AG09319 (cell line): ENCODE results near the gene GGTLC1.
"Not testable (repeated sequence)": the region's sequence is repeated elsewhere in the genome, so short reads cannot be mapped to it uniquely, and the experiment has no call there.

Experiments used
- DNase-seq: peaks from one replicate; pipeline ENCODE4 v3.0.0-alpha.2; 2010; ENCODE audit warnings: low read depth; ENCODE audit errors: extremely low read depth
- TF ChIP-seq, protein P1 (sequence below): IDR thresholded peaks from 2 replicates; pipeline ENCODE4 v1.5.1; 2011; ENCODE audit warnings: low read depth, mild to moderate bottlenecking, inconsistent platforms, low read length, moderate library complexity

Gene GGTLC1

DNA sequence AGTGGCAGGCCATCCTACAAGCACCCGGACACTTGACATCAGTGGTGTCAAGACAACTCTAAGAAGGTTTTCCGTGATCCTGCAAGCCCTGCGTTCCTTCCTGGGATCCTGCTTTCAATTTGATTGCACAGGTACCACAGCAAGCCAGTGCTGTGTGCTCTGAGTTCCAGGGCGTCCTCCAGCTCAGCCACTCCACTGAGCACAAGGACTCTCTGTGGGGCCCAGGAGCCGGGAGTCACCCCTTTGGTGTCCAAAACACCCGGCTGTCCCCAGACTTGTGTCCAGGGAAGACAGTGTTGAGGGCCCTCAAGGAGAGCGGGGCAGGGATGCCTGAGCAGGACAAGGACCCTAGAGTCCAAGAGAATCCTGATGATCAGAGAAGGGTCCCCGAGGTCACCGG is 387 bp upstream of the GGTLC1 start:
- DNase-seq = not testable (repeated sequence)

DNA sequence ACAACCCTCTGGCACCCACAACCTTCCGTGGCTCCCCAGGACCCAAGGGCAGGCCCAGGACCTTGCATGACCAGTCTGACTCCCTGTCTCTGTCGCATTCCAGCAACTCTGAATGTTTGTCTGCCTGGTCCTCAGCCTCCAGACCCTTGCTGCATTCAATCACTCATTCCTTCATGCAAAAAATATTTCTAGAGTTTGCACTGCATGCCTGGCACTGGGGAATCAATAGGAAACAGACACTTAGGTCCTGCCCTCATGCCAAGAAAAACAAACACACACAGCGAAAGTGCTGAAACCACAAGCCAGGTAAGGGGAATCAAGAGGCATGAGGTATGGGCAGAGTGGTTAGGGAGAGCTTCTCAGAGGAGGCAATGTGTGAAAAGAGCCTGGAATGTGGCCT is 1.9 kb downstream of the GGTLC1 start:
- not testable (repeated sequence) for DNase-seq

DNA sequence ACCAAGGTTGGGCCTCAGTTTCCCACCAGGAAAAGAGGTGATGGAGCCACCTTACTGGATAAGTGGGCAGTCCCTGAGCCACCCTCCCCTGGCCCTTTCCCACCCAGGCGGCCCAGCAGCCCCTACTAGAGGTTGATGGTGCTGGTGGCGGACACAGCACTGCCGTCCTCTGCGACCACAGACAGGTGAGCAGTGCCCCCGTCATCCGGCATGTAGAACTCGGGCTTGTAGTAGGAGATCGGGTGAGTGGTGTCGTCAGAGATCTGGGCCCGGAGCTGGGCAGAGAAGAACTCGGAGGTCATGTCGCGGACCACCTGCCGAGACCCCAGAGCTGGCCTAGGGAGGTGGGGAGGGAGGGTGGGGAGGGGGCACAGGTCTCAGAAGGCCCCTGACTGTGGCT is 2.3 kb downstream of the GGTLC1 start:
- DNase-seq = not testable (repeated sequence)

DNA sequence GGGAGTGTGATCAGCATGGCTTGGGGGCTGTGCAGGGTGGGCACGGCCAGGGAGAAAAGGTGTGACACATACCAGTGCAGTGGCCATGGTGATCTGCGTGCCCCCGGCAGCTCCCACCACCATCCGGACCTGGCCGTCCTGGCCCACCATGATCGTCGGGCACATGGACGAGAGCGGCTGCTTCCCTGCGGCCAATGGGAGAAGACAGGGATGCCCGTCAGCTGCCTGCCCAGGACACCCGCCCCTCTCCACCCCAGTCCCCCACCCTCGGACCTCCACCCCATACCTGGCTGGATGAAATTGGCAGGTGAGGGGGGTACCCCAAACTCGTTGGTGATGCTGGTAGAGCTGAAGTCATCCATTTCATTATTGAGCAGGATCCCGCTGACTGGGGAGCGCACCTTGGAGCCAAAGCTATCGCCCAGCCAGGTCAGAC is 2.8 kb downstream of the GGTLC1 start:
- not testable (repeated sequence) for DNase-seq

DNA sequence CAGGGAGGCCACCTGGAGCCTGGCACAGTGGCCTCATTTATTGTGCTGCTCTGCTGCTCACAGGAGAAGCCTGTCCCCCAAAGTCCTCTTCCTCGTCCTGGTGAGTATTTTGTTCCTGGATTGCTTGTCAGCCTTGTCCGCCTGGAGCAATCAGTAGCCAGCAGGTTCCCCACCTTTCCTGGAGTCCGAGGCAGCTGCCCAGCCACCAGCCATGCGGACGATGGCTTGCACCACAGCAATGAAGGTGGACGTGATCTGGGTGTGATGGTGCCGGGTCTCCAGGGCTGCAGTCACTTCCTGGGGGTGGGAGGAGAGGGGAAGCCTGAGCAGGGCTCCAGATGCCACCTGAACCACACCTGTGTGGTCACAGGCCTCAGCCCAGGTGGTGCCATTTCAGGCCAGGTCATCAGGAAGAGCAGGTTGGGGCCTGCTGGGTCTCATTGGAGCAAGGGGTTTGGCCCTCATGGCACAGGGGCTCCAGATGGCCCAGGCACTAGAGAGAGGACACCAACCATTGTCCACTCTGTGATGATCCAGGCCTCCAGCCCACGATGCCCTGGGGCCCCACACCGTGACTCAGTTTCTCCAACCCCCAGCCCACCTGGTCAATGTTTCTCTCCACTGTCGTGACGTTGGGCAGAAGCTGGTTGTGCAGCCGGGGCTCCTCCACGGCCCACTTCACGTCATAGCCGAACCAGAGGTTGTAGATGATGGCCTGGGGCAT is 3.4 kb downstream of the GGTLC1 start:
- DNase-seq = not testable (repeated sequence)

DNA sequence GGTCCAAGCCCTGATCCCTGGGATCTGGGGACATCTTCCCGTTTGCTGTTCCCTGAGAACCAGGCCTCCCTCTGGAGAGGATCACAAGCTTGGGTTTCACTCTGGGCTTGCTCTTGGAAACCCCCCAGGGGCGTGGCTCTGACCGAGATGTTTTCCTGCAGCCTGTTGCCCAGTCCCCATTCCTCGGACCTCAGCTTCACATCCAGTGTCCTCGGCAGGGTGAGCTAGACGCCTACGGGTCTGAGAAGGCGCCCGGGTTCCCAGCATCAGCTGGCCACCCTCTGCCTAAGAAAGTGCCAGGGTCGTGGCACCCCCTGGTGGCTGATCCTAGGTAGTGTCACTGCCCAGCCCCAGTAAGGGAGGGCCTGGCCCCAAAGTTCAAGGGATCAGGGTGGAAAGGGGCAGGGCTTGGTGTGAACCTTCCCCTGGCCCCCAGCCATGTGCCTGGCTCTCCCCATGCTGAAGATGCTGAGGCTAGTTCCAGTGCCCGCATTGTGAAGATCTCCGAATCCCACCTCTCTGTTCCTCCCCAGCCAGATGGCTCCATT is 4.0 kb downstream of the GGTLC1 start:
- DNase-seq = not testable (repeated sequence)

DNA sequence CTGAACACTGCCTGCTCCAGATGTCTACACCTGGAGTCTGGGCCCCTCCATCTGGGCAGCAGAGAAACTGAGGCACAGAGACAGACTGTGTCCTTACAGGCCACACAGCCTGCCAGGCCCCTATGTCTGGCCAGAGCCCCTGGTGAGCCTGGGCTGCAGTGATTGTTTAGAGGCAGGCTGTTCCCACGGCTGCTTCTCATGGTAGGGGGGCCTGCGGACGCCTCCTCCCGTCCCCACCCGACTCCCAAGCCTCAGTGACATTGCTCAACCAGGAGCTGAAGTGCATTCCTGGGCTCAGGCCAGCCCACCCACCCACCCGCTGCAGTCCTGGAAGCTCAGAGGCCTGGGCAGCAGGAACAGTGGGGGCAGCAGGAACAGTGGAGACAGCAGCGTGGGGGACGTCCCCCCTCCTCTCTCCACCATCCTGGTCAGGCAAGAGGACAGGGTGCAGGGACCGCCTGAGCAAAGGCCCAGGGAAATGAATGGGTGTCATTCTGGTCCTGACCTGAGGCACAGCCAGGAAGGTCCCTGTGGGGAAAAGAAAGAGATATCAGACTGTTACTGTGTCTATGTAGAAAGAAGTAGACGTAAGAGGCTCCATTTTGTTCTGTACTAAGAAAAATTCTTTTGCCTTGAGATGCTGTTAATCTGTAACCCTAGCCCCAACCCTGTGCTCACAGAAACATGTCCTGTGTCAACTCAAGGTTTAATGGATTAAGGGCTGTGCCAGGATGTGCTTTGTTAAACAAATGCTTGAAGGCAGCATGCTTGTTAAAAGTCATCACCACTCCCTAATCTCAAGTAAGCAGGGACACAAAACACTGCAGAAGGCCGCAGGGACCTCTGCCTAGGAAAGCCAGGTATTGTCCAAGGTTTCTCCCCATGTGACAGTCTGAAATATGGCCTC is 6.2 kb downstream of the GGTLC1 start:
- not testable (repeated sequence) for DNase-seq

DNA sequence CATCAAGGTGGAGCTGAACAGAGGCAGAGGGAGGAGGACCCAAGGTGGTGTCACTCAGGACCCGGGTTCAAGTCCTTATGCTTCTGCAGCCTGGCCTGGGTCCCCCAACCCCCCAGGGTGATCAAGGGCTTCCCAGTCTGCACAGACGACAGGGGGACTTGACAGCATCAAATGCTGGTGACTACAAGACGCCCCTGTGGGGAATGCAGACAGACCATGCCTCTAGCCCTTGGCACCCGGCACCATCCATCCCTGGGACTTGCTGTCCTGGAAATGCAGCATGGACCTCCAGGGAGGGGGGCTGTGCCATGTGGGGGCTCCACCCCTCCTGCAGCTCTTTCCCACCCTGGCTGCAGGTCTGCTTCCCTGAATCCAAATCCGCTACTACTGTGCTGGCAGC is 7.1 kb downstream of the GGTLC1 start:
- not testable (repeated sequence) for DNase-seq

DNA sequence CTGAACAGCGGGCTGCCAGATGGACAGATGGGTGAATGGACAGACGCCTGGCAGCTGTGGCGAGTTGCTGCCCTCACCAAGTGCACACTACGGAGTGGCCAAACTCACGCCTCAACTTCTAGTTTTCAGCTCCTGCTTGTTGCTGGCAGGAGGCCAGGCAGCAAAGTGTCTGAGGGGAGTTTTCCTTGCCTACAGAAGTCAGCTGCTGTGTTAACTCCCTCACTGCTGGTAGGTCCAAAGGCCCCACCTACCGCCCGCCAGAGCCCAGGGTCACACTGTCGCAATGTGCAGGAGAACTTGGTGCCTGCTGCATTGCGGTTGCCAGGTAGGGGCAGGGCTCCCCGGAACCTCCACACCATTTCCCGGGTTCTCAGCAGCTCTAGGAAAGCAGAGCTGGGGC is 7.6 kb downstream of the GGTLC1 start:
- not testable (repeated sequence) for DNase-seq

DNA sequence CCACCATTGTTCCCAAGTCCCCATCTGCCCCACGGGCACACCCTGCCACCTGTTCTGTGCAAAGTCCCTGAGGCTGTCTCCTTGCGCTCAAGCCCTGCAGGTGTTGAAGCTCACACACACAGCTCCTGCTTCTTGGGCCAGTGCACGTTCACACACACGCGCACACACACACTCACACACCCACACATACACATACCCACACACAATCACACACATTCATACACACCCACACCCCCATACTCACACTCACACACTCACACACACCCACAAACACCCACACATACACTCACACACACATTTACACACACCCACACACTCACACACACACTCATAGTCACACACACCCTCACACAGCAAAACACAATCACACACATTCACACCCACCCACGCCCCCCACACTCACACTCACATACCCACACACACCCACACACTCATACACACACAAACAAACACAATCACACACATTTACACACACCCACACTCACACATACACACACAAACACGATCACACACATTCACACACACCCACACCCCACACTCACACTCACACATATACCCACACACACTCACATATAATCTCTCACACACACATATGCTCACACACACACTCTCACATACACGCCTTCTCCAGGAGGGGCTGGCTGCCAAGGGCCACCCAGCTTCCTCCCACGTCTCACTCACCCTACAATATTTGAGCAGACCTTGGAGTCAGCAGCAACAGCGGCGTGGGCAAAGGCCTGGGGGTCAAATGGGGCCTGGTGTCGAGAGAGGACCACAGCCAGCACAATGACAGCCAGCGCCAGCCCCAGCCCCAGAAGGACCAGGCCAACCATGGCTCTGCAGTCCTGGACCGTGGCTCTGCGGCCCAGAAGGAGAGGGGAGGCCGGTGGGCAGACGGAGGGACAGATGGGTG is 8.4 kb downstream of the GGTLC1 start:
- not testable (repeated sequence) for DNase-seq

DNA sequence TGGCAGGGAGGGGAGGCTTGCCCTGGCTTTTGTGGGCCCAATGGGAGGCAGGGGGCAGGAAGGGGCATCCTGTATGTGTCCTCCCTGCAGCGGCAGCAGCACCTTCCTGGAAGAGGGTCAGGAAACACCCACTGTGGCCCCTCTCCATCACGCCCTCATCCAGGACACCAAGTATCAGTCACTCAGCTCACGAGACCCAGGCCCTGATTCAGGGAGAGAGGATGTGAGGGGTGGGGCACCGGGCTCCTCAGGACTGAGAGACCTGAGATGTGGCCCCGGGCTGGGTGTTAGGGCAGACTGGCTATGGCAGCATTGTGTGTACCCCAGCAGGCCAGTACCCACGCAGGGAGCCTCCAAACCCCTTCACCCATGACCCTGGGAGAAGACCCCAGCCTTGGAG is 9.2 kb downstream of the GGTLC1 start:
- DNase-seq = not testable (repeated sequence)

DNA sequence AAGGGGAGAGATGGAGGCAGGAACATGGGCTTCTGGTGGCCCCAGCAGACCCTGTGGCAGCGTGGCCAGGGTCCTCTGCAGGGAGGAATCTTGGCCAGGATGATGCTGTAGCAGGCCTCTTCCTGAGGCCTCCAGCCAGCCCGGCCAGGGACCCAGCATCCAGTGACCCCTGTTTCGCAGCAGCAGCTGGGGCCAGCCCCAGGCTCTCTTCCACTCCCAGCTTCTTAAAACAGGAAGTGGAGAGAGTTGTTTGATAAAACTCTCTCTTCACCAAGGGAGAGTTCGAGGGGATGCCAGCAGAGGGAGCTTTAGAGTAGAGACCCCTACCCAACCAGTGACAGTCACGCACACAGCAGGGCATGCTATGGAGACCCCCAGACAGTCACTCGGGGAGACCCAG is 10.1 kb downstream of the GGTLC1 start:
- DNase-seq = not testable (repeated sequence)

DNA sequence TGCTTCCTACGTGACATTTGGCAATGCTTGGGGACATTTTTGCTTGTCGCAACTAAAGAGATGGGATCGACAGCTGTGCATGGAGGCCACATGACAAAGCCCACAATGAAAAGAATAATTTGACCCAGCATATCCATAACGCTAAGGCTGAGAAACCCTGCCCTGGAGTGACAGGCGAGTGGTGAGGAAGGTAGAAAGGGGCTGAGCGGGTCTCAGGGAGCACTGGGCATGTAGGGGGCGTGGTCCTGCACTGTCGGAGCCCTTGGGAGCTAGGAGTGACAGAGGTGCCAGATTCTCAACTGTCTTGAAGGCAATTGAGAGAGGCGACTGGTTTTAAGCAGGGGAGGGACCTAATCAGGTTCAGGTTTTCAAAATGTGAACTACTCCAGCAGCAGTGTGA is 13.6 kb downstream of the GGTLC1 start:
- DNase-seq = no peak
- TF ChIP-seq, protein P1, sequence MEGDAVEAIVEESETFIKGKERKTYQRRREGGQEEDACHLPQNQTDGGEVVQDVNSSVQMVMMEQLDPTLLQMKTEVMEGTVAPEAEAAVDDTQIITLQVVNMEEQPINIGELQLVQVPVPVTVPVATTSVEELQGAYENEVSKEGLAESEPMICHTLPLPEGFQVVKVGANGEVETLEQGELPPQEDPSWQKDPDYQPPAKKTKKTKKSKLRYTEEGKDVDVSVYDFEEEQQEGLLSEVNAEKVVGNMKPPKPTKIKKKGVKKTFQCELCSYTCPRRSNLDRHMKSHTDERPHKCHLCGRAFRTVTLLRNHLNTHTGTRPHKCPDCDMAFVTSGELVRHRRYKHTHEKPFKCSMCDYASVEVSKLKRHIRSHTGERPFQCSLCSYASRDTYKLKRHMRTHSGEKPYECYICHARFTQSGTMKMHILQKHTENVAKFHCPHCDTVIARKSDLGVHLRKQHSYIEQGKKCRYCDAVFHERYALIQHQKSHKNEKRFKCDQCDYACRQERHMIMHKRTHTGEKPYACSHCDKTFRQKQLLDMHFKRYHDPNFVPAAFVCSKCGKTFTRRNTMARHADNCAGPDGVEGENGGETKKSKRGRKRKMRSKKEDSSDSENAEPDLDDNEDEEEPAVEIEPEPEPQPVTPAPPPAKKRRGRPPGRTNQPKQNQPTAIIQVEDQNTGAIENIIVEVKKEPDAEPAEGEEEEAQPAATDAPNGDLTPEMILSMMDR = no peak

DNA sequence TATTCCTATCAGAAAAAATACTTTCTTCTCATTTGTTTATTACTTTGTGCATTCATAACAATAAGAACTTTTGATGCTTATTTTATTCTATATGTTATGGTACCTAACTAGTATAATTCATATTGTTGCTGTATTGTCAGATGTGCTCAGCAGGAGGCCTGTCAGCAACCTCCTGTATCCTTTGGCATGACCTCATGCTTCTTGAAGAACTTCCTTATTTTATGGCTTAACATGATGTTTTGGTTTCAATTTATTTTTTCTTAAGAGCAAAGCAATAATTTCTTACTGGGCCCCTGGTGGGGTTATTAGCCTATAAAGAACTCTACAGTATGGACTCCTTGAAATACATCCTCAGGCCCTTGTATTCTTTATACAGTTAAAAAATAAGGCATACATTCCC is 17.3 kb downstream of the GGTLC1 start:
- TF ChIP-seq, protein P1 = no peak
- DNase-seq = no peak
